ENCODE data around the gene ABCA4.
"Not testable (repeated sequence)": the region's sequence is repeated elsewhere in the genome, so short reads cannot be mapped to it uniquely, and the experiment has no call there.

GRCh38 chr1:93998532-93998931 lies 122.4 kb downstream of the ABCA4 start:
- TF ChIP-seq, protein P1, sequence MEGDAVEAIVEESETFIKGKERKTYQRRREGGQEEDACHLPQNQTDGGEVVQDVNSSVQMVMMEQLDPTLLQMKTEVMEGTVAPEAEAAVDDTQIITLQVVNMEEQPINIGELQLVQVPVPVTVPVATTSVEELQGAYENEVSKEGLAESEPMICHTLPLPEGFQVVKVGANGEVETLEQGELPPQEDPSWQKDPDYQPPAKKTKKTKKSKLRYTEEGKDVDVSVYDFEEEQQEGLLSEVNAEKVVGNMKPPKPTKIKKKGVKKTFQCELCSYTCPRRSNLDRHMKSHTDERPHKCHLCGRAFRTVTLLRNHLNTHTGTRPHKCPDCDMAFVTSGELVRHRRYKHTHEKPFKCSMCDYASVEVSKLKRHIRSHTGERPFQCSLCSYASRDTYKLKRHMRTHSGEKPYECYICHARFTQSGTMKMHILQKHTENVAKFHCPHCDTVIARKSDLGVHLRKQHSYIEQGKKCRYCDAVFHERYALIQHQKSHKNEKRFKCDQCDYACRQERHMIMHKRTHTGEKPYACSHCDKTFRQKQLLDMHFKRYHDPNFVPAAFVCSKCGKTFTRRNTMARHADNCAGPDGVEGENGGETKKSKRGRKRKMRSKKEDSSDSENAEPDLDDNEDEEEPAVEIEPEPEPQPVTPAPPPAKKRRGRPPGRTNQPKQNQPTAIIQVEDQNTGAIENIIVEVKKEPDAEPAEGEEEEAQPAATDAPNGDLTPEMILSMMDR (IDR thresholded peaks at IDR 0.05): not testable (repeated sequence)
- TF ChIP-seq ZNF423 (CRISPR knock-in tag; IDR thresholded peaks at IDR 0.05); CREB1 (CRISPR knock-in tag; IDR thresholded peaks at IDR 0.05); NFE2L1 (CRISPR knock-in tag; IDR thresholded peaks at IDR 0.05); FOXJ3 (CRISPR knock-in tag; IDR thresholded peaks at IDR 0.05; ENCODE audit: borderline replicate concordance); MAX (CRISPR knock-in tag; IDR thresholded peaks at IDR 0.05): not testable (repeated sequence)
- TF ChIP-seq, protein P2, sequence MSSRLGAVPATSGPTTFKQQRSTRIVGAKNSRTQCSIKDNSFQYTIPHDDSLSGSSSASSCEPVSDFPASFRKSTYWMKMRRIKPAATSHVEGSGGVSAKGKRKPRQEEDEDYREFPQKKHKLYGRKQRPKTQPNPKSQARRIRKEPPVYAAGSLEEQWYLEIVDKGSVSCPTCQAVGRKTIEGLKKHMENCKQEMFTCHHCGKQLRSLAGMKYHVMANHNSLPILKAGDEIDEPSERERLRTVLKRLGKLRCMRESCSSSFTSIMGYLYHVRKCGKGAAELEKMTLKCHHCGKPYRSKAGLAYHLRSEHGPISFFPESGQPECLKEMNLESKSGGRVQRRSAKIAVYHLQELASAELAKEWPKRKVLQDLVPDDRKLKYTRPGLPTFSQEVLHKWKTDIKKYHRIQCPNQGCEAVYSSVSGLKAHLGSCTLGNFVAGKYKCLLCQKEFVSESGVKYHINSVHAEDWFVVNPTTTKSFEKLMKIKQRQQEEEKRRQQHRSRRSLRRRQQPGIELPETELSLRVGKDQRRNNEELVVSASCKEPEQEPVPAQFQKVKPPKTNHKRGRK (CRISPR knock-in tag; IDR thresholded peaks at IDR 0.05; ENCODE audit: borderline replicate concordance): not testable (repeated sequence)

Measured in WTC11 (cell line).